ENCODE measurements around the gene MDC1.
"Not testable (repeated sequence)": the region's sequence is repeated elsewhere in the genome, so short reads cannot be mapped to it uniquely, and the experiment has no call there.

Gene MDC1, protein sequence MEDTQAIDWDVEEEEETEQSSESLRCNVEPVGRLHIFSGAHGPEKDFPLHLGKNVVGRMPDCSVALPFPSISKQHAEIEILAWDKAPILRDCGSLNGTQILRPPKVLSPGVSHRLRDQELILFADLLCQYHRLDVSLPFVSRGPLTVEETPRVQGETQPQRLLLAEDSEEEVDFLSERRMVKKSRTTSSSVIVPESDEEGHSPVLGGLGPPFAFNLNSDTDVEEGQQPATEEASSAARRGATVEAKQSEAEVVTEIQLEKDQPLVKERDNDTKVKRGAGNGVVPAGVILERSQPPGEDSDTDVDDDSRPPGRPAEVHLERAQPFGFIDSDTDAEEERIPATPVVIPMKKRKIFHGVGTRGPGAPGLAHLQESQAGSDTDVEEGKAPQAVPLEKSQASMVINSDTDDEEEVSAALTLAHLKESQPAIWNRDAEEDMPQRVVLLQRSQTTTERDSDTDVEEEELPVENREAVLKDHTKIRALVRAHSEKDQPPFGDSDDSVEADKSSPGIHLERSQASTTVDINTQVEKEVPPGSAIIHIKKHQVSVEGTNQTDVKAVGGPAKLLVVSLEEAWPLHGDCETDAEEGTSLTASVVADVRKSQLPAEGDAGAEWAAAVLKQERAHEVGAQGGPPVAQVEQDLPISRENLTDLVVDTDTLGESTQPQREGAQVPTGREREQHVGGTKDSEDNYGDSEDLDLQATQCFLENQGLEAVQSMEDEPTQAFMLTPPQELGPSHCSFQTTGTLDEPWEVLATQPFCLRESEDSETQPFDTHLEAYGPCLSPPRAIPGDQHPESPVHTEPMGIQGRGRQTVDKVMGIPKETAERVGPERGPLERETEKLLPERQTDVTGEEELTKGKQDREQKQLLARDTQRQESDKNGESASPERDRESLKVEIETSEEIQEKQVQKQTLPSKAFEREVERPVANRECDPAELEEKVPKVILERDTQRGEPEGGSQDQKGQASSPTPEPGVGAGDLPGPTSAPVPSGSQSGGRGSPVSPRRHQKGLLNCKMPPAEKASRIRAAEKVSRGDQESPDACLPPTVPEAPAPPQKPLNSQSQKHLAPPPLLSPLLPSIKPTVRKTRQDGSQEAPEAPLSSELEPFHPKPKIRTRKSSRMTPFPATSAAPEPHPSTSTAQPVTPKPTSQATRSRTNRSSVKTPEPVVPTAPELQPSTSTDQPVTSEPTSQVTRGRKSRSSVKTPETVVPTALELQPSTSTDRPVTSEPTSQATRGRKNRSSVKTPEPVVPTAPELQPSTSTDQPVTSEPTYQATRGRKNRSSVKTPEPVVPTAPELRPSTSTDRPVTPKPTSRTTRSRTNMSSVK (N-terminal part only)

DNA sequence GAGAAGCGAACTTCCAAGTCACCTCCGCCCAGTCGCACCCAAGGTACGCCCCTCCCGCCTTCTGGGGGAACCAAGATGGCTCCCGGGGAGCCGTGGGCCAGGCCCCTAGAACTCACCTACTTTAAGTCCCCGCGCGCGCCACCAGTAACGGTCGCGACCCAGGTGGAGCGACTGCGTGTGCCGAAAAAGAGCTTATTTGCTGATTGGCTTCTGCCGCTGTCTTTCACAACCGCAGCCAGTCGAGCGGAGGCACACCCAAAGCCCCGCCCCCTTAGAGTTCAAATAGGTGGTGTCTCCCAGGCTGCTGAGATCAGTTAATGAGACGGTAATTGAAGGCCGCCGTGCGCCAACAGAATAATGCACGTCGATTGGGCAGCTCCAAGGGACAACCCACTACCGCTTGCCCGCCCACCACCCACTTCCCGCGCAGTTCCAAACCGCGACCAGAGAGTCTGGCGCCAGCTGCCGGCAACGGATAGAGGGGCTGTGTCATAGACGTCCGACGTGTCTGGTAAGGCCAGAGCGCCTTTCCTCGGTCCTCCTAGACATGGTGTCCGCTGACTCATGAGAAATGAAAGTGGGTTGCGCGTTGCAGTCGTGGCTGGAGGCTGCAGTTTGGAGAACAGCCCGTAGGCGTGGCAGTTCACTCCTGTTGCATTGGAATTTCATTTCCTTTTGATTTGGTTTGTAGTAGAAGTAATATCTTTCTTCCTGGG lies at the start of gene MDC1:
Gene MDC1, minus strand, starts transcription at position 153 of the 716 bp plus-strand sequence. CDS start 2,106 bp downstream, outside the sequence.
- peak; percentile 100 for DNase-seq (ENCODE audit: low read depth, low spot score)

DNA sequence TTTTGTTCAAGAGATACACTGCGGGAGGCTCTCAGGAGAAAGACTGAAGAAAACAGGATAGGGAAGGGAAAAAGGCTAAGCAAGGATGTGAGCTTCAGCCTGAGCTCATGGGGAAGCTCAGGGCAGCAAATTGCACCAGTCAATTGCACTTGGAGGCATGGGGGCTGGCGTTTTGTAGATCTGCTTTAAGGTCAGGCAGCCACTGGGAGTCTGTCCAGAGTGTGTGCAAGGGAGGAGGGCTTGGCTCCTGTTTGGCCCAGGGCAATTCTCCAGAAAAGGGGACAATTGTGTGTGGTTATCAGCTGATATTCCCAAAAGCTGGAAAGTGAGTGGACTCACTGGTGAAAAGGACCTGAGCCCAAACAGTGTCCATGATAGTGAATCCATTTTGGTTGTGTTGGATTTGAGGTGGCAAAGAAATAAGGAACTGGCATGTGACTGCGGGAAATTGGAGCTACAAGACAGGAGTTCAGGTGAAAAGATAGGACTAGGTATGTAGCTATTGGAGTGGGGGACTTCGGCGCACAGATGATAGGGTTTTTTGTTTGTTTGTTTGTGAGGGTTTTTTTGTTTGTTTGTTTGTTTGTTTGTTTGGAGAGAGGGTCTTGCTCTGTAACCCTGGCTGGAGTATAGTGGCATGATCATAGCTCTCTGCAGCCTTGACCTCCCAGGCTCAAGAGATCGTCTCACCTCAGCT lies 49.5 kb upstream of the MDC1 start:
- no peak for DNase-seq (ENCODE audit: low read depth, low spot score)

DNA sequence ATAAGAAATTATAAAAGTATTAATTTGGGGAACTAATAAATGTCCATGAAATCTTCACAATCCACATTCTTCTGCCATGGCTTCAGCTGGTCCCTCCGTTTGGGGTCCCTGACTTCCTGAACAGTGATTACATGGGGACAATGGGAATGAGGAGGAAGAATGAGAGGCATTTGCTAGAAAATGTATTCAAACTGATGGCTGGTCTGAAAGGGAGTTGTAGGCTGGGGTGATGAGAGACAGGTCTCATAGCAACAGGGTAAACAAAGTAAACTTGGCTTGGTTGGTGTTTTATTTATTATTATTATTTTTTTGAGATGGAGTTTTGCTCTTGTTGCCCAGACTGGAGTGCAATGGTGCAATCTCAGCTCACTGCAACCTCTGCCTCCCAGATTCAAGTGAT lies 48.4 kb upstream of the MDC1 start:
- not testable (repeated sequence) for DNase-seq (ENCODE audit: low read depth, low spot score)

DNA sequence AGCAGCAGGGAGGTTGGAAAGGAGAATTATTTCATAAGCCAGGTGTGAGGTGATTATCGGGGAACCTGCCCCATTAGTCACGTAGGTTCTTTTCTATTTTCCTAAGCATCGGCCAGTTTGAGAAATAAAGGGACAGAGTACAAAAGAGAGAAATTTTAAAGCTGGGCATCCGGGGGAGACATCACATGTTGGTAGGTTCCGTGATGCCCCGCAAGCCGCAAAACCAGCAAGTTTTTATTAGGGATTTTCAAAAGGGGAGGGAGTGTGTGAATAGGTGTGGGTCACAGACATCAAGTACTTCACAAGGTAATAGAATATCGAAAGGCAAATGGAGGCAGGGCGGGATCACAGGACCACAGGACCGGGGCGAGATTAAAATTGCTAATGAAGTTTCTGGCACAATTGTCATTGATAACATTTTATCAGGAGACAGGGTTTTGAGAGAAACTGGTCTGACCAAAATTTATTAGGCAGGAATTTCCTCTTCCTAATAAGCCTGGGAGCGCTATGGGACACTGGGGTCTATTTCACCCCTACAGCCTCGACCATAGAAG lies 47.5 kb upstream of the MDC1 start:
- DNase-seq (ENCODE audit: low read depth, low spot score) = not testable (repeated sequence)

DNA sequence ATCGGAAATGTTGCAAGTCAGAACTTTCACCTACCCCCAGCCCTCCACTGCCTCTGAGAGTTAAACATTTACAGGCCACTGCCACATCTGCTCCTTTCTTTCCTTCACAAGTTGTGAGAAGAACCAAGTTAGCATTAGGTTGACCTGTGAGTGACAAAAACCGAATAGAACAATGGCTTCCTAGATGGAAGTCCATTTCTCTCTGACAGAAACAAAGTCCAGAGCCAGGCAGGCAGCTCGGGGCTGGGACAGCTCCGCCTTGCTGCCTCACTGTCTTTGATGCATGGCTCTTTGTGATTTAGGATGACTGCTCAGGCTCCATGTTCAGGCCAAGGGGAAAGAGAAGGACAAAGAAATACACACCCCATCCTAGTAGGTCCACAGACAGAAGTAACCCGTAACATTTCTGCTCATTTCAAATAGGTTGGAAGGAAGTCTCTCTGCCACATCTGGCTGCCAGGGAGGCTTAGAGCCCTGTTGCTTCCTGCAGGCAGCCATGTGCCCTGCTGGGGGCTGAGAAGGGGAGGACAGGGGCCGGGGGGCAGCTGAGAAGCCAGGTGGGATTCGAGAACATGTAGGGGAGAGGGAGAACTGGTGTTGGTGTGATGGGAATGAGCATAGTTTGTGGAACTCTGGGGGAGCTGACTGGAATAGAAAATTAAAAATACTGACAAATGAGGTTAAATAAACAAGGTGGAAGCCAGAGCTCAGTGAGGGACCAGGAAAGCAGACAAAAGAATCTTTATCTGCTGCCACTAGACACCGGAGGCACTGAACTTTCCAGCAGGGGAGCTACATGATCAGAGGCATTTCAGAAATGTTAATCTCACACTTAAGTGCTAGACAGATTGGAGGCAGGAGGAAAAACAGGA lies 46.8 kb upstream of the MDC1 start:
- peak; percentile 94 for DNase-seq (ENCODE audit: low read depth, low spot score)

DNA sequence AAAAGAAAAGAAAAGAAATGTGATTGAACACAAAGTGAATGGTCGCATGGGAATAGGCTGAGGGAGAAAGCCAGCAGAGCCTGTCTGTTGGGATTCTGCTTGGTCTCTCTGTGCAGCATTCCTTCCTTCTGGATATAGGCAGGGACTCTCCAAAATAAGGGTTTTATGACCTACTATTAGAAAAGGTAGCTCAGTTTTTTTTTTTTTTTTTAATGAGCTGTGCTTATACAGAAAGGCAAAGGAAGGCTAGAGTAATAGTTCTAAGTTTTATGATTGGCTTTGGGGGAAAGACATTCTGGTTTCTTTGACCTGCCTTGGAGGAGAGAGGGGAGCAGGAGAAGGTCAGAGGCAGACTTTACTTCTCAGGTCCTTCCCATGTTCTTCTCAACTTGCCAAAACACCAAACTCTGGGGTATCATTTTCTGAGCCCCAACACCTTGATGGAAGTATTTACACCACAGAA lies 46.1 kb upstream of the MDC1 start:
- no peak for DNase-seq (ENCODE audit: low read depth, low spot score)

DNA sequence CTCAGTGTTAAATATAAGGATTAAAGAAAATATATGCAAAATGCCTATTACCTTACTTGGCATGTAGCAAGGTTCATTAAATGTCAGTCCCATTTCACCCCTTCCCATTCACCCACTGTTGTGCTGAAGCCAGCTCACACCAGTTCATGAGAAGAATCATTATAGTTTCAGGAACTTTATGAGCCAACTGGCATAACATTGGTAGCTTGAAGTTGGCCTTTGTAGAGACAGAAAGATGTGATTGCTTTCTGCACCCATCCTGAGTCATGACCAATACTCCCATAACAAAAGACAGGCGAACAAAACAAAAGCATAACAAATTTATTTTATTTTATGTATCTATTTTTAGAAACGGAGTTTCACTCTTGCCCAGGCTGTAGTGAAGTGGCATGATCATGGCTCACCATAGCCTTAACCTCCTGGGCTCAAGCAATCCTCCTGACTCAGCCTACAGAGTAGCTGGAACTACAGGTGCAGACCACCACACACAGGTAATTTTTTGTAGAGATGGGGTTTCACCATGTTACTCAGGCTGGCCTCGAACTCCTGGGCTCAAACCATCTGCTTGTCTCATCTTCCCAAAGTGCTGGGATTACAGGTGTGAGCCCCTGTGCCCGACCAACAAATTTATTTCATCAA lies 44.8 kb upstream of the MDC1 start:
- DNase-seq (ENCODE audit: low read depth, low spot score) = no peak

DNA sequence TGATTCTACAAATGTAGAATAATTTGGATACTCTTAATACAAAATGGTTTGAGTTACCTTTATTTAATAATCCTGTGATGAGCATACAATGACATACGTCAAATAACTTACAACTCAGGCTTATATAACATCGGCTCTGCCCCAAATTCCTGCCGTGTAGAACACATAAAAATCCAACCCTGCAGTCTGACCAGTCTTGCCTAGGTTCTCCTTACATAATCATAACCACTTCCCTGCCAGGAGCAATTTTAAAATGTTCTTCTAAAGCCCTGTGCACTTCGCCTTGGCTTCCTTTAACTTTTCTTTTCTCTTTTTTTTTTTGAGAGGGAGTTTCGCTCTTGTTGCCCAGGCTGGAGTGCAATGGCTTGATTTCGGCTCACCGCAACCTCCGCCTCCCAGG lies 43.5 kb upstream of the MDC1 start:
- DNase-seq (ENCODE audit: low read depth, low spot score) = no peak

DNA sequence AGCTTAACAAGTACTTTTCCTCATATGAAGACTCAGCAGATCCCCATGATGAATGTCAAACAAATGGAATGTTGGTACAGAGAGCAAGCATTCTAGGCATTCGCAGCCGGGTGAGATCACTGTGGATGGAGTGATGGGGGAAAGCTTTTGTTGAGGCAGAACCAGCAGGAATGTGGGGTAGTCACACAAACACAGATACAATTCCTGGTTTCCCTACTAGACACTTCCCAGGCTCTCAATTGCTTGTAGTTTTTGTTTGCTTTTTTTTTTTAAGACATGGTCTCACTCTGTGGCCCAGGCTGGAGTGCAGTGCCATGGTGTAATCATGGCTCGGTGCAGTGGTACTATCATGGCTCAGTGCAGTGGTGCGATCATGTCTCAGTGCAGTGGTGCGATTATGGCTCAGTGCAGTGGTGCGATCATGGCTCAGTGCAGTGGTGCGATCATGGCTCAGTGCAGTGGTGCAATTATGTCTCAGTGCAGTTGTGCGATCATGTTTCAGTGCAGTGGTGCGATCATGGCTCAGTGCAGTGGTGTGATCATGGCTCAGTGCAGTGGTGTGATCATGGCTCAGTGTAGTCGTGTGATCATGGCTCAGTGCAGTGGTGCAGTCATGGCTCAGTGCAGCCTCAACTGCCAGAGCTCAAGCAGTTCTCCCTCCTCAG lies 42.6 kb upstream of the MDC1 start:
- peak; percentile 97 for DNase-seq (ENCODE audit: low read depth, low spot score)

DNA sequence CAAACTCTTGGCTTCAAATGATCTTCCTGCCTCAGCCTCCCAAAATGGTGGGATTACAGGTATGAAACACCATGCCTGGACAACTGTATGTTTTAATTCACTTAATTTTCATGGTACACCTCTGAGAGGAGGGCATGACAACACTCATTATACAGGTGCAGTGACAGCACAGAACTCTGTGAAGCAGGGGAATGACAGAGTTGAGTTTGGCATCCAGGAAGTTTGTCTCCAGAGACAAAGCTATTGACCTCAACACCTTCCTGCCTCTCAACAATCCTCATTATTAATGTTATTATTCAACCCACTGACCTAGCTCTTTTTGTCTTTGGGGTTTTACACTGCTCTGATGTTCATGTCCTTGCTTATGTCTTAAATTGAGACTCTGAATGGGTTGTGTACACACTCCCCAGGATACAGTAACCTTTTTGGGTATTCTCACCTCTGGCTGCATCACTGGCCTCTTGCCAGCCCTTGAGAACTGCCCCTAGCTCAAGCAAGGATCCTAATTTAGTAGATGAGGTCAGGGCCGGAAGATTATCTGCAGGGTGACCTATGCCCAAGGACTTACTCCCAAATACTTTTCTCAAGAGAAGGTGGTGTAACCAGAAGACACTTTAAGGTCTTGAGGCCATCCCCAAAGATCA lies 40.3 kb upstream of the MDC1 start:
- no peak for DNase-seq (ENCODE audit: low read depth, low spot score)

DNA sequence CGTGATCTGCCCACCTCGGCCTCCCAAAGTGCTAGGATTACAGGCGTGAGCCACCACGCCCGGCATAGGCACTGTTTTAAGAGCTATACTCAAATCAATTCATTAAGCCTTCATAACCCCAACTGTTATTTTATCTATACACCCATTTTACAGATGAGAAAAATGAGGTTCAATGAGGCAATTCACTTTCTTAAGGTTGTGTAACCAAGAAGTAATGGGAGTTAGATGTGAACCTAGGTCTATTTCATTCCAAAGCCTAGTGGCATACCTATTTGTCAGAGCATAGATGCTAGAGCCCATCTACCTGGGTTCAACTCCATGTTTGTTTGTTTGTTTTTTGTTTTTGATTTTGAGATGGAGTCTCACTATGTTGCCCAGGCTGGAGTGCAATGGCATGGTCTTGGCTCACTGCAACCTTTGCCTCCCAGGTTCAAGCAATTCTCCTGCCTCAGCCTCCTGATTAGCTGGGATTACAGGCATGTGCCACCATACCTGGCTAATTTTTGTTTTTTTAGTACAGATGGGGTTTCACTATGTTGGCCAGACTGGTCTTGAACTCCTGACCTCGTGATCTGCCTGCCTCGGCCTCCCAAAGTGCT lies 39.4 kb upstream of the MDC1 start:
- DNase-seq (ENCODE audit: low read depth, low spot score) = not testable (repeated sequence)

DNA sequence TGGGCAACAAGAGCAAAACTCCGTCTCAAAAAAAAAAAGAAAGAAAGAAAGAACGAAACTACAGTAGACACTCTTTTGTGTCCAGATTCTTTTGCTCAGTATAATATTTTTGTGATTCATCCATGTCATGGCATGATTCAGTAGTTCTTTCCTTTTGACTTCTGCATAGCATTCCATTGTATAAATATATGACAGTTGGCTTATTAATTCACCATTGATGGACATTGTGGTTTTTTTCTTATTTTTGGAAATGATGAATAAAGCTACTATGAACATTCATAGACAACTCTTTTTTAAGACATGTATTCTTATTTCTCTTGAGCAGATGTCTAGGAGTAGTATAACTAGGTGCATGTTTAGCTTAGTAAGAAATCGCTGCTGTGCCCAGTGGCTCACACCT lies 37.5 kb upstream of the MDC1 start:
- no peak for DNase-seq (ENCODE audit: low read depth, low spot score)

DNA sequence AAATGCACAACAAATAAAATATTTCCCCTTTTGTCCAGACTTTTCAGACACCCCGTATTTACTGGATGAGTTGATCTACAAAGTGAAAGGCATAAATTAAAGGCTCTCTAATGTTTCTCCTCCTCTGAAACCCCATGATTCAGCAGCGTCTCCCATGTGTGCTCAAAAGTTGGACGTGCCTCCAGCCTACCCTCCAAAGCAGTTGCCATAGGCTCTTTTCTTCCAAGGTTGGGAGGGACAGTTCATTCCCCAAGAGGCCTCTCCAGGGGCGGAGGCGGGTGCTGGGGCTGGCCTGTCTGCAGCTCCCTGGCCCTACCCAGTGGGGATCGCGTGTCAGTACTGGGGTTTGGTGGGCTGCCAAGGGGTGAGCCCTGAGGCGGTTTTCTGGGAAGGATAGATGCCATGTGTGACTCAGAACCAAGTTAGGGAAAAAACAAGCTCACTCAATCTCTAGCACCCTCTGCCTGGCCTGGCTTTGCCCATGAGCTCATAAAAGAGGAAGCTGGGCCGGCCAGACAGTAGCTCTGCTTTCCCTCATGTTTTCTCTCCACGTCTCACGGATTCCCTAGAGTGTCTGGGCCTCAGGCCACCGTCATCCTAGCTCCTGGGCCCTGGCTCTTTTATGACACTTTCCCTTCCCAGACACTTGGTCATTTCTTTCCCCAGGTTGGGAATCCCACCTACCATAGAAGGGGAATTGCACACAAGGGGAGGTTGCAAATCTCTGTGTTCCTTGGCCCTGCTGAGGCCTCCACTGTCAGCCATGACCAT lies 35.3 kb upstream of the MDC1 start:
- peak; percentile 100 for DNase-seq (ENCODE audit: low read depth, low spot score)

DNA sequence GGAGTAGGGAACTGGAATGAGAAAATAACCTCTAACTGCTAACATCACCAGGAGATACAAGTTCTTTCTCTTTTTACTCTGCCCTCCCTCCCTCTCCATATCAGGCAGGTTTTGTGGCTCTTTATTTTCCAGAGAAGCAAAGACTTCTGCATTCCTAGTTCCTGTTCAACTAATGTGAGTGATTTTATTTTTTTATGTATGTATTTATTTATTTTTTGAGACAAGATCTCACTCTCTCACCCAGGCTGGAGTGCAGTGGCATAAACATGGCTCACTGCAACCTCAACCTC lies 33.2 kb upstream of the MDC1 start:
- no peak for DNase-seq (ENCODE audit: low read depth, low spot score)

DNA sequence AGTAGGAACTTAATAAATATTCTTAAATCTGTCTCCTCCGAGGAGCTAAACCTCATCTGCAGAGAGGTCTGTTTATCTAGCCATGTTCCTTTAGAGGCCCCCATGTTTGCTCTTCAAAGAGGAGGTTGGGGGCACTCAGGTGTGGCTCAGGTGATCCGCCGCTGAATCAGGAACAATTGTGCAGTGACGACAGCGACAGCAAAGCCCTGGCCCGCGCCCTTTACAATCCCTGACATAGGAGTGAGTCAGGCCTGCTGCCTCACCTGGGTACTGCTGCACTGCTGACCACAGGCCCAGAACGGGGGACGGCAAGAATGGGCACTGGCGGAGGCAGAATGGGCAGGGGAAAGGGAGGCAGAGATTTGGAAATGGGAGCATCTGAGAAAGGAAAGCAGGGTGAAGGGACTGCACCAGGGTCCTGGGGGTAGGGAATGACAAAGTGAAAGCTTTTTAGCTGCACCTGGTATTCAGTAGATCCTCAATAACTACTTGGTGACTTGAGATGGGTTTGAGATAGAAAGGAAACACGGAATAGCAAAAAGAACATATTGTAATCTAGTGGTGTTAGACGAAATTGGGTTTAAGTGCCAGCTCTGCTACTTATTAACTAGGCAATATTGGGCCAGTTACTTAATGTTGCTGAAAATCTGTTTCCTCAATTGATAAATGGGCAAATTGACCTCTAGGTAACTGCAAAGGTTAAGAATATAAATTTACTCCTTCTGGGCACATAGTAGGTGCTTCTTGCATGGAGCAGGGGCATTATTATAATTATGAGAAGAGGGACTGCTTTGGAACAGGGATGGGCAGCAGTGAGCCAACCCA lies 32.7 kb upstream of the MDC1 start:
- peak; percentile 39 for DNase-seq (ENCODE audit: low read depth, low spot score)
